Small intestine (tissue), 7 donors: Measurements from ENCODE around the gene MRPS33. TPM values are rescaled to one million over a fixed set of nuclear protein-coding genes. Genes with fewer than 3 reads are reported as not detected.

Source experiments
- DNase-seq, 2 donors: peaks; one replicate each; pipeline versions ENCODE4 v3.0.0 to v3.0.0-alpha.2; 2013
- FAIRE-seq: peaks from 2 replicates; lab custom pipeline; 2012; peaks lifted over from hg19 to GRCh38; lab: Jason Lieb, UNC
- H3K27ac ChIP-seq, 3 donors: one replicate each; pipeline ENCODE4 v1.5.1; 2013; ENCODE audit warnings: low read length in 2 of 3, mild to moderate bottlenecking in 2 of 3, control low read depth in 1 of 3, inconsistent platforms in 1 of 3, low read depth in 1 of 3, moderate library complexity in 1 of 3
- H3K27me3 ChIP-seq, 3 donors: one replicate each; pipeline ENCODE4 v1.6.1; 2013; ENCODE audit warnings: low read length in 3 of 3, inconsistent platforms in 1 of 3; ENCODE audit not compliant: control insufficient read depth in 3 of 3, insufficient read depth in 3 of 3
- H3K36me3 ChIP-seq, 3 donors: one replicate each; pipeline ENCODE4 v1.6.1; 2013; ENCODE audit warnings: low read length in 3 of 3, inconsistent platforms in 1 of 3, low read depth in 1 of 3, mild to moderate bottlenecking in 1 of 3, moderate library complexity in 1 of 3; ENCODE audit not compliant: control insufficient read depth in 3 of 3, insufficient read depth in 2 of 3
- H3K4me1 ChIP-seq, 3 donors: one replicate each; pipeline ENCODE4 v1.6.1; 2013; ENCODE audit warnings: low read length in 2 of 3, inconsistent platforms in 1 of 3, low read depth in 1 of 3, mild to moderate bottlenecking in 1 of 3, moderate library complexity in 1 of 3; ENCODE audit not compliant: control insufficient read depth in 3 of 3, insufficient read depth in 2 of 3
- H3K4me3 ChIP-seq, 3 donors: one replicate each; pipeline ENCODE4 v1.5.1; 2013; ENCODE audit warnings: low read length in 3 of 3, control low read depth in 1 of 3, inconsistent platforms in 1 of 3, low read depth in 1 of 3, mild to moderate bottlenecking in 1 of 3, moderate library complexity in 1 of 3
- H3K9me3 ChIP-seq, 2 donors: one replicate each; pipeline ENCODE4 v1.6.1; 2013; ENCODE audit warnings: low read depth in 1 of 2, low read length in 1 of 2; ENCODE audit not compliant: control insufficient read depth in 2 of 2, insufficient read depth in 1 of 2
- WGBS, 3 donors: extraction: QIAGEN DNeasy Blood & Tissue Kit; methylation state at CpG; one replicate each; pipeline ENCODE4 v1.1.7; 2013; 5-methylcytosine and 5-hydroxymethylcytosine counted together
- polyA plus RNA-seq, 4 donors: library from polyadenylated mRNA; stranded (reverse) in 3 of 4; unstranded in 1 of 4; fragments of 200-250 nt in 3 of 4; fragments of 120-200 nt in 1 of 4; gene quantifications; one replicate each; pipeline versions ENCODE4 v1.2.1 to v1.2.3, GENCODE V29; 2013
- donor health status: healthy with polysubstance abuse.
- donor health status: control.
- donor health status: control.
- donor health status: Bipolar disorder and iron deficiency.
- donor health status: healthy.

The MRPS33 gene
- polyA plus RNA-seq, 4 donors = 82.1 to 119 (median 104) TPM

DNA sequence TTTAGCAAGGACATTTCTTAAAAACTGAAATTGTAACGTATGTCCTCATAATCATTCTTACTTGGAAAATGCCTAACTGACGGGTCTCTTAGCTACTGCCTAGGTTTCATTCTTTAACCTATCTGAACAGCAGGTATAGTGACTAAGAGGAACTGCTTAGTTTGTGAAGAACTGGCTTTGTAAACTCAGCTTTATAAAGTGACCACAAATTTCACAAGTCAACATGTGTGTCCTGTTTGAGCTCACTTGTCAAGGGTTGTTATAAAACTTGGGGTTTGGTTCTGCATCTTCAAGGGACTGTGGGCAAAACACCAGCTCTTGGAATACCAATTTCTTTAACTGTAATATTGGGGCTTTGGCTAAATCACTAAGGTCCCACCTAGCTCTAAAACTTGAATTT lies 32.2 kb downstream of the MRPS33 start:
- no peaks in the 10 kb centered on the region for H3K36me3 ChIP-seq
- no peaks in the 10 kb centered on the region for H3K27me3 ChIP-seq
- peaks cover 2 to 7% of the 10 kb centered on the region in 2 donors for H3K9me3 ChIP-seq
- FAIRE-seq (no peak), DNase-seq (no peak)
- H3K27ac ChIP-seq = no peak overlapping the region
- no peak overlapping the region for H3K4me3 ChIP-seq
- WGBS, 3 donors = 40 to 64% (median 50%) methylated on average over 2 of the region's 2 CpGs
- peaks cover 0 to 3% (median 0%) of the 10 kb centered on the region in 3 donors for H3K4me1 ChIP-seq

DNA sequence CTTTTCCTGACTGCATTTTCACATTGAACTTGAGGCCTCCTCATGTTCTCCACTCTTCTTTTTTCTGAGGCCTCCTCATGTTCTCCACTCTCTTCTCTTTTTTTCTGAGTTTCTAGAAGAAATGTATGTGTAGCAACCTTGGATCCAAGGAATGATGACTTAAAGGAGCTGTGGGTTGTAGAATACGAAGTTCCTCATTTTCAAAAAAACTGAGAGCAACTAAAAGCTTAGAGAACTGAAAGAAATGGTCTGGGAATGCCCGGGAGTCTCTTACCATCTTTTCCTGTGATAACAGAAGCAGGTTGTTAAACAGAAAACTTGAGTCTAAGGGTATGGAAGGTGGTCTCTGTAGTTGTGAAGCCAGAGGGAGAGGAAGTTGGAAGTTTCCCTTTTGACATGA lies 32.8 kb downstream of the MRPS33 start:
- H3K4me3 ChIP-seq = no peak overlapping the region
- FAIRE-seq (no peak), DNase-seq (no peak)
- H3K27ac ChIP-seq = no peak overlapping the region
- 57 to 65% (median 64%) methylated on average over 2 of the region's 2 CpGs for WGBS, 3 donors
- H3K9me3 ChIP-seq = peaks cover 2 to 7% of the 10 kb centered on the region in 2 donors
- H3K4me1 ChIP-seq = peaks cover 0 to 3% (median 0%) of the 10 kb centered on the region in 3 donors
- no peaks in the 10 kb centered on the region for H3K27me3 ChIP-seq
- H3K36me3 ChIP-seq = no peaks in the 10 kb centered on the region

DNA sequence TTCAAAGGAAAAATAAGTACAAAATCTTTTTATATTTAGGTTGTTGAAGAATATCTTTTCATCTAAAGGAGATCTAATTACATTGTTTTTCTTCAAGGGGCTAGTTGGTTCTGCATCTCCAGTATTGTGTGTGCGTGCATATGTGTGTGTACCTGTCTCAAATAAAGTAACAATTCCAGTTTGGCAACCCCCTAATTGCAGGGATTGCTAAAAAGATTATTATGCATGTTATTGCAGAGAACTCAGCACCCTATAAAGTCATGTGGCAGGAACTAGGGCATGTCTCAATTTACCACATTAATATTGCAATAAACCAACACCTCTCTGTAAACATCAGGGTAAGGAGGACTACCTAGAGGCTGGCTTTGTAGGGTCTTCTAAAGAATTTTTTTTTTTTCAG lies 37.0 kb downstream of the MRPS33 start:
- Histone ChIP-seq H3K4me1 (peaks cover 0 to 23% (median 0%) of the 10 kb centered on the region in 3 donors), H3K27me3 (no peaks in the 10 kb centered on the region), H3K9me3 (no peaks in the 10 kb centered on the region), H3K4me3 (no peak overlapping the region), H3K27ac (no peak overlapping the region), H3K36me3 (no peaks in the 10 kb centered on the region)
- DNase-seq = no peak
- 84 to 94% (median 89%) methylated on average over 1 of the region's 1 CpG for WGBS, 3 donors
- no peak for FAIRE-seq

DNA sequence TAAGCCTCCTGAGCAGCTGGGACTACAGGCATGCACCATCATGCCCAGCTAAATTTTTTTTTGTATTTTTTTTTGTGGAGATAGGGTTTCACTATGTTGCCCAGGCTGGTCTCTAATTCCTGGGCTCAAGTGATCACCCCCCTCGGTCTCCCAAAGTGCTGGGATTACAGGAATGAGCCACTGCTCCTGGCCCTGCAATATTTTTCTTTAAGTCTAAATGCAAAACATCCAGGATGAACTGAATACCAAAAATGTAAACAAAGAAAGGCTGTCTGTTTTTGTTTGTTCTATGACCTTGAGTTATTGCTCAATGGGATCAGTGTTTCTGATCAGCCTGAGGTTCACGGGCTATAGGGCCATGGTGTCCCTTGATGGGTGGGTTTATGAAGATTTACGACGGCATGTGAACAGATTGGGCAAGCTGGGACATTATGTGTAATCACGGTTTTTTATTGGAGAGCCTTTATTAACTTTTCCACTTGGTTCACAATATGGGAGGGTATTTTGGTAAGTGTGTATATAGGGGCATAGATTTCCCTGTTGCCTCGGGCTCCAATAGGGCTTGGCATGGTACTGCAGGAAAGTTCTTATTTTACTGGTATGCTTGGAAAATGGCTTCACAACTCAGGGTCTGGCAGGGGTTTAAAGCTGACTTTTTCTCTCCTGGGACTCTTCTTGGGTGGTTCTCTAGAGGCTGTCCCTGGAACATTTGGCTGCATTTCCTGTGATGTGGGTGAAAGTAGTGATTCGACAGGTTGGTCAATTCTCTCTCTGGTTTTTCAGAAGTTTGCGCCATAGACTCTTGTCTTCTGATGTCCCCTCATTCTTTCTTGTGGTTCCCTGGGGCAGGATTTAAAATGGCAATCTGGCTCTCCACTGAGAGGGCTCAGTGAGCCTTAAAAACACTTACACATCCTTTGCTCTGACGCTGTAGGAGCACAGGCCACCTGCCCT lies 41.6 kb downstream of the MRPS33 start:
- H3K27ac ChIP-seq = no peak overlapping the region
- 62 to 76% (median 65%) methylated on average over 9 of the region's 9 CpGs for WGBS, 3 donors

DNA sequence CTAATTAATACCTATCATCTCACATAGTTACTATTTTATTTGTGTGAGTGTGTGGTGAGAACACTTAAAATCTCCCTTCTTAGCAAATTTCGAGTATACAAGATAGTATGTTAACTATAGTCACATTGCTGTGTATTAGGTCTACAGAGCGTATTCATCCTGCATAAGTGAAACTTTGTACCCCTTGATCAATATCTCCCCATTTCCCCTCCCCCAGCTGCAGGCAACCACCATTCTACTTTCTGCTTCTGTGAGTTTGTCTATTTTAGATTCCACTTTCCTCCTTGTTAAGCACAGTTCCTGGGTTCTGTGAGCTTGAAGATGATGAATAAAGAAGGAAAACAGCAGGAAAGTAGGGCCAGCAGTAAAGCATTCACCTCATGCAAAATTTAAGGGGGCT lies 42.4 kb downstream of the MRPS33 start:
- DNase-seq (no peak), FAIRE-seq (no peak)
- Histone ChIP-seq H3K36me3 (no peaks in the 10 kb centered on the region), H3K4me1 (peaks cover 0 to 20% (median 0%) of the 10 kb centered on the region in 3 donors), H3K27me3 (no peaks in the 10 kb centered on the region), H3K9me3 (no peaks in the 10 kb centered on the region), H3K27ac (no peak overlapping the region), H3K4me3 (no peak overlapping the region)
- WGBS, 3 donors = 63 to 81% (median 72%) methylated on average over 2 of the region's 2 CpGs

More for the DNA sequence above, 41.6 kb downstream of the MRPS33 start:
- no peak for DNase-seq
- Histone ChIP-seq H3K36me3 (no peaks in the 10 kb centered on the region), H3K27me3 (no peaks in the 10 kb centered on the region), H3K4me3 (no peak overlapping the region), H3K4me1 (peaks cover 0 to 23% (median 0%) of the 10 kb centered on the region in 3 donors), H3K9me3 (no peaks in the 10 kb centered on the region)
- no peak for FAIRE-seq

DNA sequence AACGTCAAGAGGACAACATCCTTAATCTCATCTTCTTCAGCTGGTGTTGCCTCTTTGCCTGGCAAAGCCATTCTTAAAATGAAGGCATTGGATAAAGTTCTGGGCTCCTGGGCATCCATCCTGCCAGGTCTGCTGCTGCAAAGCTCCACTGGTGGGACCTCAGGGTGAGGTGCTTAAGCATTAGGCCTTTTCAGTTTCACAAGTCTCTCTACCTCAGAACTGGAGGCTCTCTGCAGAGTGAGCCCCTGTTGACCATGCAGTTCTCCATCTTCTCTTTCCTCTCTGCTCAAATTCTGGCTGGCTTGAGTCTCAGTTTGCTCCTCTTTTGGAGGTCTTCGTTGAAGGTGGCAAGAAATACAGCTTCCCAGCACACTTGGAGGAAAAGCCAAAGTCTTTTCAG lies 47.3 kb downstream of the MRPS33 start:
- H3K27me3 ChIP-seq = no peaks in the 10 kb centered on the region
- no peak for DNase-seq
- no peak overlapping the region for H3K27ac ChIP-seq
- H3K9me3 ChIP-seq = no peaks in the 10 kb centered on the region
- H3K4me3 ChIP-seq = no peak overlapping the region
- FAIRE-seq = no peak
- WGBS, 3 donors = 60 to 78% (median 74%) methylated on average over 2 of the region's 2 CpGs
- peaks cover 0 to 3% (median 0%) of the 10 kb centered on the region in 3 donors for H3K4me1 ChIP-seq
- H3K36me3 ChIP-seq = no peaks in the 10 kb centered on the region

DNA sequence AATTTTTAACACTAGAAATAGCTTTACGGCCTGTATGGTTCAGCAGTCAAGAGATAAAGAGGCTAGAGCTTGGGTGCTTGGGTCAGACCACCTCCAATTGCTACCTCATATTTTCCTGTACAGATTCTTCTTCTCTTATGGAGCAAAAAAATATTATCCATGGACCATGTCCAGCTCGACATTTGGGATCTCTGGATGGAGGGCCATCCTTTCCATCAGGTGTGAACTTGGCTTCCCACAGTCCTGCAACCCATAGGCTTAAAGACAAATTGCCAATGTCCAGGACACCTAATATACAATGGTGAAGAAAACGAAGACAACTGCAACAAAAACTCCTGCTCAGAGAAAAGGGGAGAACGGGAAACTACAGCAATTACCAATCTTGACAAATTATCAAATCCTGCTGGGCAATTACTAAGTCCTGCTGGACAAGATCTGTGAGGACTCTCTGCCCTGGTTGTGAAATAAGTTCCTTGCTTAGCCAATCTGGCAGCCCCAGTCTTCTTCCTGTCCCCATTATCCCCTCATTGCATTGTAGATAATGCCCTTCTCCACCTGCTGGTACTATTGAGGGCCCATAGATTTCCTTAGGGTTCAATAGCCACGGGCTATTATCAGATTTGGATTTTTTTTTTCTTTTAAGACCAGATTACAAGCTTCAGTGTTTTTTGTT lies 48.1 kb downstream of the MRPS33 start:
- Histone ChIP-seq H3K27me3 (no peaks in the 10 kb centered on the region), H3K27ac (no peak overlapping the region), H3K9me3 (no peaks in the 10 kb centered on the region), H3K4me3 (no peak overlapping the region), H3K4me1 (peaks cover 0 to 3% (median 0%) of the 10 kb centered on the region in 3 donors), H3K36me3 (no peaks in the 10 kb centered on the region)
- 56 to 57% (median 56%) methylated on average over 5 of the region's 5 CpGs for WGBS, 3 donors
- FAIRE-seq (no peak), DNase-seq (no peak)

DNA sequence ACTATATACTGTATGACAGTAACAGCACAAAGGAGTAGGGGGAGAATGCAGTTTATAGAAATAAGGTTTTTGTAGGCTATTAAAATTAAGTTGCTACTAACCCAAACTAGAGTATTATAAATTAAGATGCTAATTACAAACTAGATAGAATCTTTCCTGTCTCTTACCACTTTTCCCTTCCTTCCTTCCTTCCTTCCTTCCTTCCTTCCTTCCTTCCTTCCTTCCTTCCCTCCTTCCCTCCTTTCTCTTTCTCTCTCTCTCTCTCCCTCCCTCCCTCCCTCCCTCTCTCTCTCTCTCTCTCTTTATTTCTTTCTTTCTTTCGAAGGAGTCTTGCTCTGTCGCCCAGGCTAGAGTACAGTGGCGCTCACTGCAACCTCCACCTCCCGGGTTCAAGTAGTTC lies 53.6 kb downstream of the MRPS33 start:
- H3K36me3 ChIP-seq = no peaks in the 10 kb centered on the region
- 95 to 100% (median 98%) methylated on average over 4 of the region's 4 CpGs for WGBS, 3 donors
- no peak overlapping the region for H3K27ac ChIP-seq
- no peak for DNase-seq
- no peaks in the 10 kb centered on the region for H3K4me1 ChIP-seq
- H3K9me3 ChIP-seq = peaks cover 0 to 20% of the 10 kb centered on the region in 2 donors
- H3K4me3 ChIP-seq = no peak overlapping the region
- no peak for FAIRE-seq
- H3K27me3 ChIP-seq = no peaks in the 10 kb centered on the region
